DOHH2 (cell line): ENCODE data around the gene SPPL2B.

Experiments used
- H3F3A ChIP-seq: fragments of 200-600 bp; sonication (generic), shearing (Covaris generic); 2 replicates; pipeline ENCODE4 v1.6.0; 2016; ENCODE audit warnings: antibody characterized with exemption, mild to moderate bottlenecking; ENCODE audit not compliant: control insufficient read depth, insufficient read depth
- H3K27ac ChIP-seq: fragments of 200-600 bp; sonication (generic); 2 replicates; pipeline ENCODE4 v1.5.1; 2014; ENCODE audit warnings: low read depth, mild to moderate bottlenecking, low read length, moderate library complexity
- H3K27me3 ChIP-seq: fragments of 200-600 bp; sonication (generic); 2 replicates; pipeline ENCODE4 v1.6.1; 2014; ENCODE audit warnings: mild to moderate bottlenecking, low read length, mixed read lengths; ENCODE audit not compliant: control insufficient read depth
- H3K36me3 ChIP-seq: fragments of 200-600 bp; sonication (generic); 2 replicates; pipeline ENCODE4 v1.6.1; 2014; ENCODE audit warnings: mild to moderate bottlenecking, low read length, moderate library complexity, mixed read lengths; ENCODE audit not compliant: control insufficient read depth
- H3K4me1 ChIP-seq: fragments of 200-600 bp; sonication (generic); 2 replicates; pipeline ENCODE4 v1.6.1; 2014; ENCODE audit warnings: mild to moderate bottlenecking, low read length, mixed read lengths; ENCODE audit not compliant: control insufficient read depth
- H3K4me2 ChIP-seq: fragments of 200-600 bp; sonication (generic); 2 replicates; pipeline ENCODE4 v1.6.0; 2014; ENCODE audit warnings: mild to moderate bottlenecking, low read length, moderate library complexity
- H3K4me3 ChIP-seq: fragments of 200-600 bp; sonication (generic); 2 replicates; pipeline ENCODE4 v1.5.1; 2014; ENCODE audit warnings: mild to moderate bottlenecking, low read length, mixed read lengths
- H3K79me2 ChIP-seq: fragments of 200-600 bp; sonication (generic); 2 replicates; pipeline ENCODE4 v1.6.1; 2014; ENCODE audit warnings: mild to moderate bottlenecking, low read length, mixed read lengths; ENCODE audit not compliant: control insufficient read depth
- H3K9me2 ChIP-seq: fragments of 200-600 bp; sonication (generic); replicated peaks from 2 replicates; pipeline ENCODE4 v1.6.1; 2014; ENCODE audit warnings: mild to moderate bottlenecking, low read length, mixed read lengths; ENCODE audit not compliant: control insufficient read depth
- H3K9me3 ChIP-seq: fragments of 200-600 bp; sonication (generic); 2 replicates; pipeline ENCODE4 v1.6.1; 2014; ENCODE audit warnings: antibody characterized with exemption, low read length, mixed read lengths; ENCODE audit not compliant: control insufficient read depth, insufficient read depth
- H4K20me1 ChIP-seq: fragments of 200-600 bp; sonication (generic); 2 replicates; pipeline ENCODE4 v1.6.0; 2014; ENCODE audit warnings: low read depth, mild to moderate bottlenecking, antibody characterized with exemption, low read length, moderate library complexity; ENCODE audit not compliant: control insufficient read depth, insufficient read depth
- CTCF ChIP-seq: fragments of 200-600 bp; sonication (generic); IDR thresholded peaks from one replicate; pipeline ENCODE4 v1.5.1; 2014; ENCODE audit warnings: antibody characterized with exemption, mild to moderate bottlenecking, low read depth, low read length; ENCODE audit not compliant: poor library complexity, severe bottlenecking
- EZH2phosphoT487 ChIP-seq: fragments of 200-600 bp; sonication (generic); IDR thresholded peaks from 2 replicates; pipeline ENCODE4 v1.6.1; 2017; ENCODE audit warnings: borderline replicate concordance, mild to moderate bottlenecking, antibody characterized with exemption, low read length, moderate library complexity, mixed read lengths

The SPPL2B gene

GRCh38 chr19:2320939-2321338 lies 7.5 kb upstream of the SPPL2B start:
- H4K20me1 ChIP-seq, result no peaks in the 10 kb centered on the region
- peaks cover 43% of the 10 kb centered on the region for H3K36me3 ChIP-seq
- H3K27ac ChIP-seq, result no peak overlapping the region
- H3K27me3 ChIP-seq, result no peaks in the 10 kb centered on the region
- peaks cover 53% of the 10 kb centered on the region for H3K4me1 ChIP-seq
- no peak for TF ChIP-seq EZH2phosphoT487
- TF ChIP-seq CTCF, result no peak
- H3K9me2 ChIP-seq, result no peaks in the 10 kb centered on the region
- peaks cover 20% of the 10 kb centered on the region for H3K79me2 ChIP-seq
- H3K4me2 ChIP-seq, result no peak overlapping the region
- H3K4me3 ChIP-seq, result no peak overlapping the region
- H3K9me3 ChIP-seq, result no peaks in the 10 kb centered on the region
- 0 out of 2 replicates have a peak, but pooled peaks cover 3% of the 10 kb centered on the region for H3F3A ChIP-seq

GRCh38 chr19:2321565-2322283 lies 6.8 kb upstream of the SPPL2B start:
- Histone ChIP-seq H4K20me1 (peaks cover 1% of the 10 kb centered on the region), H3K4me2 (no peak overlapping the region), H3K79me2 (peaks cover 28% of the 10 kb centered on the region), H3K4me3 (no peak overlapping the region), H3K27ac (no peak overlapping the region), H3K9me2 (no peaks in the 10 kb centered on the region), H3K4me1 (peaks cover 53% of the 10 kb centered on the region), H3F3A (0 out of 2 replicates have a peak, but pooled peaks cover 3% of the 10 kb centered on the region), H3K27me3 (no peaks in the 10 kb centered on the region), H3K9me3 (no peaks in the 10 kb centered on the region), H3K36me3 (peaks cover 49% of the 10 kb centered on the region)
- TF ChIP-seq EZH2phosphoT487 (no peak), CTCF (no peak)

- Histone ChIP-seq H3K4me3 (no peak overlapping the region), H3K36me3 (peaks cover 60% of the 10 kb centered on the region), H4K20me1 (peaks cover 6% of the 10 kb centered on the region), H3F3A (0 out of 2 replicates have a peak, but pooled peaks cover 3% of the 10 kb centered on the region), H3K4me2 (peak overlapping the region; percentile 66; the same call in 1 of the 2 replicates), H3K4me1 (peaks cover 51% of the 10 kb centered on the region), H3K79me2 (peaks cover 48% of the 10 kb centered on the region), H3K9me3 (no peaks in the 10 kb centered on the region), H3K27ac (peak overlapping the region; percentile 56), H3K9me2 (no peaks in the 10 kb centered on the region), H3K27me3 (no peaks in the 10 kb centered on the region)
- TF ChIP-seq CTCF (no peak), EZH2phosphoT487 (no peak)
Measured at GRCh38 chr19:2323707-2324106, 4.8 kb upstream of the SPPL2B start.
